Muscle of arm (tissue), 12 donors: ENCODE measurements around the gene ACSBG1. TPM values are rescaled to one million over a fixed set of nuclear protein-coding genes. Genes with fewer than 3 reads are reported as not detected.

Source experiments
- DNase-seq: peaks from one replicate; pipeline ENCODE4 v3.0.0-alpha.2; 2013
- polyA plus RNA-seq, 12 donors: library from polyadenylated mRNA; unstranded; fragments of 120-200 nt; gene quantifications; one replicate each; pipeline ENCODE4 v1.2.1, GENCODE V29; 2013; ENCODE audit not compliant: insufficient read length in 12 of 12

The ACSBG1 gene
- polyA plus RNA-seq, 12 donors = 0.15 to 0.64 (median 0.35) TPM; not detected in 2

DNA sequence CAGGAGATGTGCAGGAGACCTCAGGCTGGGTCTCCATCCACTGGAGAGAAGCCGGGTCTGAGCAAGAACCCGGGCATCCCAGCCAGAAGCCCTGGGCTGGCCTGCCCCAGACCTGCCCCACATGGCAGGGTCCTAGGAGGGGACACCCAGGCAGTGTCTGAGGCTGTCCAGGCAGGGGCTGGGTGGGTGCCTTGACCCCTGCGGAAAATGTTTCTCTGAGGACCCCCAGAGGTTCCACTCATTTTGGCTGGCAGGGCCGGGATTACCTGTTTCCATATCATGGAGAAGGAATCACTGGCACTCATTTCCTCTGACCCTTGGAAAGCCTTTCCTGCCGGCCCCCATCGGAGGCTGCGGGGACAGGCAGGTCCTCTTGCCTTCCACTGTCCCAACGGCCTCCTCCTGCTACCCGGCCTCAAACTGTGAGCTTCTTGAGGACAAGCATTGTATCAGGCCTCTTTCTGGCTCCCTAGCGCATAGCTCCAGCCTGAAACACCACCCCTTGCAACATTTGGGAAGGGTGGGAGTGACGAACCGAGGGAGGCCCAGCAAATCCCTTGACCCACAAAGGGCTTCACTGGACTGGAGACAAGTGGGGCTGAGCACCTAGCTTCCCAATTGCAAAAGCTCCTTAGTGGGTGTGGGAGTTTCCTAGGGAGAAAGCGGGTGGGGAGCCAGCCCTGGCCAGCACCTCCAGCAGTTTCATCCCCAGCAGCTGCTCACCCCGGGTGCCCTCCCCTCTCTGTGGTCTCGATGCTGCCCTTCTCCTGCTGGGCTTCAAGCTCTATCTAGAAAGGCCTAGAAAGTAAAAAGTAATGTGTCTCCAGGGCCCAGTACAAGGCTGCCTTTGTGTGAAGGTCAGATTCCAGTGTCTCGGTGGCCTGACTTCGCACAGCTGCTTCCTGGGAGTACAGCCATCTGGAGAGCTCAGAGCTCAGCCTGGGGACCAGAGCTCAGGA, 29.7 kb downstream of the ACSBG1 start:
- peak; percentile 30 for DNase-seq

DNA sequence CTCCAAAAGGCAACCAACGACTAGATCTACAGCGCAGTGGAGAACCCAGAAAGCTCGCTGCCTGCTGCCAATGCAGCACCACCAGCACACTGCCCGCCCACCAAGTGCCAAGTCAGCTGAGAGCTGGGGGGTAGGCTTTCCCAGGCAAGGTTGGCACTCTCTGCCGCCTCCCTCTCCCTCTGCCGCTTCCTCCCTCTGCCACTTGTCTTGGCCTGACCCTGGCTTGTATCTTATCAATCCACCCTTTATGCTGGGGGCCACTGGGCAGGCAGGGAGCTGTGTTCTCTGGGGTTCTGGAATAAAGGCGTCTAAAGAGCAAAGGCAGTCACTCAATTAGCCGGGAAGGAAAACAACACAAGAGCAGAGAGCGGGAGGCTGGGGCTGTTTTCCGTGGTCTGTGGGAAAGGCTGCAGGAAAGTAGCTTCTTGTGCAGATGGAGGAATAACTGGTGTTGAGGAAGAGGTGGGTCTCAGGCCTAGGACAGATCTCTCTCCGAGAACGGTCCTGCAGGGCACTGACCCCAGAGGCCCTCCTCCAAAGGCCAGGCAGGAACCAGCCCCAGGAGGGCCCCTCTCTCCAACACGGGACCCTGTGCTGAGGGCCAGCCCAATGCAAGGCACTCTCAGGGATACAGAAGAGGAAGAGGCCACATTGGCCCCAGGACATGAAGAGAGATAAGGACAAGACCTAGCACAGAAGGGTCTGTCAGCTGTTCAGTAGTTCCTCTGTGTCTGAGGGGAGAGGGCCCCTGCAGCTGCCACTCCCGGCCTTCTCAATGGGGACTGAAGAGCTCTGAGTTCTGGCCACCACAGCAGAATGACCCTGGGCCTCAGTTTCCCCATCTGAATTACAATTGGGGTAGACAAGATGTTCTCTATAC, 30.8 kb downstream of the ACSBG1 start:
- no peak for DNase-seq

DNA sequence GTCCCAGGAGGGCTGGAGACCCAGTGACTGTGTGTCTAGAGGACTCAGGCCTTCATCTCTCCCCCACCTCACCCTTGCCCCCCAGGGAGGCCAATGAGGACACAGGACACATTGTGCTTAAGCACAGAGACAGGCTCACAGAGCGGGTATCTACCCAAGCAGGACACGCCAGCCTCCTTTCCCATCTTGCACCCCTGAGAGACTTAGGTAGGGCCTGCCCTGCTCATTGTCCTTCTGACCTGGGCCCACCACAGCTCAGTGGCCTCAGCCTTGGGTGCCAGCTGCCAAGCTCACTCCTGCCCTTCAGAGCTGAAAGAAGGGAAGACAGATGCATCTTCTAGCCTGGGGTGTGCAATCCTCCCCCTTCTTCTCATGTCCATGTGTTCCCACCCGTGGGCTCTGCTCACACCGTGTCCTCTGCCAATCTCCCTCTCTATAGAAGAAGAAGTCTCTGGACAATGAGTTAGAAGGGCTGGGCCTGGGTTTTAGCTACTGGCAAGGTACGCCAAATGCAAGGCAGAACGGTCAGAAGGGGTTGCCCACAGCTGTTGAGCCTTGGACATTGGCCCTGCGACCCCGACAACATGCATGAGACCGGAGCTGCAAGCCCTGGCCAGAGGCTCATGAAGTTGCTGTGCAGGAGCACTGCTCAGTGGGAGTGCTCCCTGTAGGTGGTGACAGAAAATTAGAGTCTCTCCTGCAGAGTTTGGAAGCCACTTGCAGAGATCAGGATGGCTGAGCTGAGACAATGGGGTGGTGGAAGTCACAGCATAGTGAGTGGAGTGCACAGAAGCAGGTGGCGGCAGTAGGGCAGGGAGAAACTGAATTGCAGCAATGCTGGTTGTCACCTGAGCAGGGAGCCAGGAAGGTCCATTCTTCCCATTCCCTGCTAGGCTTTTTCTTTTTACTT, 32.8 kb downstream of the ACSBG1 start:
- no peak for DNase-seq

DNA sequence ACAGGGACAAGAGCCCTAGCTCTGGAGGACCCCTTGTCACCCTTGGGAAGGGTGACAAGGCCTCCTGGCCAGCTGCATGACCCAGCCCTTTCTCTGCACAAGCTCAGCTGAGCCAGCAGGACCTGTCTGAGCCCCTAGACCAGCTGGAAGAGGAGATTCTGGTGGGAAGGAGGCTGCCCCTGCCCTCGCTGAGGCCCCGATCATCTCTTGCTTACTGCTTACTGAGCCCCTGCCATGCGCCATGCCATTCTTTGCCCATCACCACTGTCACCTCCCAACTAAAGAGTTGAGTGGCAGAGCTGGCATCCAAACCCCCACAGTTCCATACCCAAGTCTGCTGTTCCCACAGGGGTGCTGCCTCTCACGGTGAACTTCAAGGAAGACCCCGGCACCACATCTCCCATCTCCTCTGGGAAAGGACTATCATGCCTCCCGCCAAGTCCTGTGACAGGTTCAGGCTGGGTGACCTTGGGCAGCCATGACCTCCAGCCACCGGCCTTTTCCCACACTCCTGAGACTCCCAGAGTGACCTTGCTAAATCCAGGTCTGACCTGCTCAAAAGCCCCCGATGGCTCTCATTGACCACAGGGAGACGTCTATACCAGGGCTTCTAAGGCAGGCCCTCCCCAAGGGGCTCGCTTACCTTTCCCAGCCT, 34.0 kb downstream of the ACSBG1 start:
- DNase-seq = no peak

DNA sequence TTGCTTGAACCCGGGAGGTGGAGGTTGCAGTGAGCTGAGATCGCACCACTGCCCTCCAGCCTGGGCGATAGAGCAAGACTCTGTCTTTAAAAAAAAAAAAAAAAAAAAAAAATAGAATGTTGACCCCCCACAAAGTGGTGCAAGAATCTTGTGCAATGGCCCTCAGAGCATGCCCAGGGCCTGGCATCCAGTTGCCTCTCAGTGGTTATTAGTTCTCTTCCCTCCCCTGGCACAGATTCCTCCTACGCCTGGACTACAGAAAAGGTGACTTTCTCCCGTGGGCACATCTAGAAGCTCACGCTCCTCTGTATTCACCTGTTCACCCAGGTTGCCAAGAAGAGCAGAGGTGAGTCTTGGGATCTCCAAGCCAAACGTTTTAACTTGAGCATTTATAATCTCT, 36.7 kb downstream of the ACSBG1 start:
- no peak for DNase-seq

DNA sequence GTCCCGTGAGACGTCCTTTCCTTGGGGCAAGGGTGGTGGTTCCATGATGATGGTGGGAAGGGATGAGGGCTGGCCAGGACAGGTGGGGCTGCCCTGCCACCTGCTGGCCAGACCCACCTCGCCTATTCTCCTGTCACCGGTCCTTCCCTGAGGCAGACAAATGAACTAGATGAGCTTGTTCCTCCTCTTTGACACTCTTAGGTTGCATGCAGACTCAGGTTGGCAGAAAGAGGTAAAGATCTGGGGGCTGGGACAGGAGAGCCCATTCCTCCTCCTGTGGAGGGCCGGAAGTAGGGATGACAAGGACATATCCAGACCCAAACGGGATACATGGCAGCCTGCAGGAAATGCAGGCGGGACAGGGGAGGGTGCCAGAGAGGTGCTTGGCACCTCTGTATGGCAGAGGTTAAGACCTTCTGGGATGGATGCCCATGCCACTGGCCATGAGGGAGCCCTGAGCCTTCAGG, 38.6 kb downstream of the ACSBG1 start:
- DNase-seq = no peak

DNA sequence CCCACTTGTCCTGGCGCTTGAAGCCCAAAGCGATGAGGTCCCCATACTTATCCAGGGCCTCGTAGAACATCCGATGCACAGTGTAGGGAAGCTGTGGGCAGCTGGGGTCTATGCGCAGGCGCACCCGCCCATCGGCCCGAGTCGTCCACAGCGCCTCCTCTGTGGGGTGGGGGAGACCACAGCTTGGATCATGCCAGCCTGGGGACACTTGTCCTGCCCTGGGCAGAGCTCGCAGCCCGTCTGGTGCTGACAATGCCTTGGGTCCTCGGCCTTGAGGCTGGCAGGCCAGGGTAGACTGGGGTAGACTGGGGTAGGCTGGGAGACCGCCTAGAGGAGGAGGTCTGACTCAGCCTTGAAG, 39.8 kb downstream of the ACSBG1 start:
- DNase-seq = no peak

DNA sequence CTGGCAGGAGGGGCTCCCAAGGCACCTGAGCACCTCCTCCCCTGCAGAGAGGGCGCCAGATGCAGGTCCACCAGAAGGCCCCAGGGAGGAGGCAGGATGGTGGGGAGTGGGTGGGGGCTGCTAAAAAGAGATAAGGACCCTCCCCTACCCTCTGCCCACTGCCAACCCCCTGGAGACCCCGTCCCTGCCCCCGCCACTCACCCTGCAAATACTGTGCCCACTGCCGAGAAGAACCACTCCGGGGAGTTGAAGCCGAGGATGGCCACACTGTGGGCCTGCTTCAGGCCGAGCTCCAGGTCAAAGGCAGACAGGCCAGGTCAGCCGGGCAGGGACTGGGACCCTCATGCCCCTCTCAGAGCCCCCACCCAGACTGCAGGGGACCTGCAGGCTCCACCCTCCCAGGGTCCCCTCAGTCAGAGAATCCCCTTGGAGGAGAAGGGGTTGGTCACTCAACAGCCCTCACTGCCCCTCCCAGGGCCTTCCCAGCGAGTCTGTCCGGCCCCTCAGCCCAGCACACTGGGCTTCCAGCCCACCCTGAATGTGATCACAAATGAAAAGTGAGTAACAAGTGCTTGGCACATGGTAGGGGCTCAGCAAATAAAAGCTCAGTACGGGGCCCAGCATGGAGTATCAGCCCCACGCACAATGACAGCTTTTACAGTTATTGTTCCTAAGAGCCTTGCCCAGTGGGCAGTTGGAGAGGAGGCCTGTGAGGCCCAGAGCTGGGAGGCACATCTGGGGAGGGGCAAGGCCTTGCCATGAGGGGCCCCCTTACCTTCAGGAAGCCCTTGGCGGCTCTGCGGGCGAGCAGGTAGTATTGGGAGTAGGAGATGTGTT, 40.4 kb downstream of the ACSBG1 start:
- no peak for DNase-seq

DNA sequence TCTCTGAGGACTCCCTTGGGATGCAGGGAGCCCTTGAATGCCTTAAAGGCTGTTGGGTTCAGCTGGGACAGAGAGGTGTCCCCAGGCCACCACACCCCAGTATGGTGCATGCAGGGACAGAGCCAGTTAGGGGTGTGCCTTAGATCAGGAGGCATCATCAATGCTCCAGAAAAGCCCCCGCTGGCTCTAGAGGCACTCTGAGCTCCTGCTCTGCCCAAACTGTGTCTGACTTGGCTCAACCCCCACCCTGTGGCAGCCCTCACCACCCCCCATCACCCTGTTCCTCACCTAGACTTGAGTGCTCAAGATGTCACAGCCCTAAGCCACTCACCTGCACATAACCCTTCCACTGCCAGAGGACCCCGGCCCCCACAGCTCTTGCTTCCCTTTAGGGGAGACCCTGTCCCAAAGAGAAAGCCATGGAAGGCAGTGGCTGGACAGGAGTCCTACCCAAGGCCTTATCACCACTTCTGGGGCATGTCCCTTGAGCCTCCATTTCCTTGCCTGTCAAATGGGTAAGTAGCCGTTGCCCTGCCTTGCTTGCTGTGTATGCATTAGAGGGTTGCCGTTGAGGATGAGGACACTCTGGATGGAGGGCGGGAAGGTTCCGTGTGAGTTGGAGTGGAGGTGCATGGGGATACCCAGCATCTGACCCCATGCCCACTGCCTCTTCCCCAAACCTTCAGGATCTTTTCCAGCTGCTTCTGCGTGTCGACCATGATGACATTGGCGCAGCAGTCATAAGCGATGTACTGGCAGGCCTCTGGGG, 41.4 kb downstream of the ACSBG1 start:
- no peak for DNase-seq

DNA sequence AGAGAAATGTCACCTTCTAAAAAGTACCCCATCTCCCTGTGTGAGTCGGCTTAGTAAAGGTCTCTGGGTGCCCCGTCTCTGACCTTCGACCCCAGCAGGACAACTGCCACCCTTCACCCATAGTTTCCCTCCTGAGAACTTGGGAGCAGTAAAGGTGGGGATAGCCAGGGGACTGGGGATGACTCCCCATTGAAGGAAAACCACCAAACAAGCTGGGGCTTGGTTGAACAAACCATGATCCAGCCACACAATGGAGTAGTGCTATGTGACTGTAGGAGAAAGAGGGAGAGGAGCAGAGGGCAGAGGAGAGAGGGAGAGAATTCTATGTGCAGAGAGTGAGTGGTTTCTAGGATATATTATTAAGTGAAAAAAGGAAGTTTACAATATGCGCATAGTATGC, 51.5 kb downstream of the ACSBG1 start:
- no peak for DNase-seq

DNA sequence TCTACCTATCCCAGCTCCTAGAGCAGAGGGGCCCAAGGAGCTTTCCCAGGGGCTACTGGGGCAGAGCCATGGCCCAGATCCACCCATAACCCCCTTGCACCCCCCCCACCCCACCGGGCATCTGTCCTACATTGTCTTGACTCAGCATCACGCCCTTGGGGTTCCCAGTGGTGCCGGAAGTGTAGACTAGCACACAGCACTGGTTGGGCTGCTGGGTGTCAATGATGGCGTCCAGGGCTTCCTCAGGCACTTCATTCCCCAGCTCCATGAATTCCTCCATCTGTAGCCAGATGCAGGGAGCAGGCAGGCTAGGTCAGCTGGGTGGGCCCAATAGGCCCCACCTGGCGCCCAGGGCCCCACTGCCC, 52.0 kb downstream of the ACSBG1 start:
- DNase-seq = no peak

DNA sequence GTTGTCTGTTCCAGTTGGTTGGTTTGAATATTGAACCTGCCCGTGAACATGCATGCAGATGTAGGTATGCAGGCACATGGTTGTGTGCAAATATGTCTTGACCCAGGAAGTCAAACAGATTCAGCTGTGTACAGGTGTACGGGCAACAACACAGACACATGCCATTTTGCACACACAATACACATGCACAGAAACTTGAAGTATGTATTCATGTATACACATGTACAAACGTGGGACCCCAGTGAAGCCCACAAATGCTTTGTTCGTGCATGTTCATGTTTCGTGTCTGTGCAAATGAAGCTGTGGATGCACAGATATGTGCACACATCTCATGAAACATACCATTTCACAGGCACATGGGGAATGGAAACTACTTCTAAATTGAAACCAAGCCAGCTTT, 54.5 kb downstream of the ACSBG1 start:
- no peak for DNase-seq

DNA sequence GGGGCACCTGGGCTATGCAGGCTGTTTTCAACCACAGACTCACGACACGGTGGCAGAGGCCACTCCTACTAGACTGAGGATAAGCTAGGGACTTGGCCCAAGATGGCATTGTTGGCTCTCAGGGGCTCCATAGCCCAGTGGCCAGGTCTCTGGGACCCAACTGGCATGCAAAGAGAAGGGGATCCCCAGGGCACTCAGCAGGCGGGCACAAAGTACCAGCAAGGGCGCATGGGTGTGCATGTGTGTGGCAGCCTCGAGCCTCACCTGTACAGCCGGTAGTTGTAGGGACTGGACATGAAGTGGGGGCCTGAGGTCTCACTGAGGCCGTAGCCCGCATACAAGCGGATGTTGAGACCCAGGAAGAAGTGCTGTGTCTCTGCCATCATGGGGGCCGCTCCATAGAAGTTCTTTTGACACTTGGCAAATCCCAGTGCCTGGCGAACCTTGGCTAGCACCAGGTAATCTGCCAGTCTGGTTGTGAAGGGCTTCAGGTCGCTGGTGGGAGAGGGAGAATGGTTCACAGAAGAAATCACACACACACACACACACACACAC, 55.0 kb downstream of the ACSBG1 start:
- no peak for DNase-seq

DNA sequence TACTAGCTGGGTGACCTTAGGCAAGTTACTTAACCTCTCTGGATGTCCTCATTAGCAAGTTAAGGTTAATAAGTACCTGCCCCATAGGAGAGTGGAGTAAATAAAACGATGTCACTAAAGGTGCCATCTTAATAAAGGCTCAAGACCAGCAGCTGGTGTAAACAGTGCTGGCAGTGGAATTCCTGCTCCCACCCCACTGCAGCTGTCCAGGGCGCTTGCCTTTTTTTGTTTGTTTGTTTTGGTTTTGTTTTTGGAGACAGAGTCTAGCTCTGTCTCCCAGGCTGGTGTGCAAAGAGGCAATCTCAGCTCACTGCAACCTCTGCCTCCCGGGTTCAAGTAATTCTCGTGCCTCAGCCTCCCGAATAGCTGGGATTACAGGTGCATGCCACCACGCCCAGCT, 56.3 kb downstream of the ACSBG1 start:
- DNase-seq = no peak

DNA sequence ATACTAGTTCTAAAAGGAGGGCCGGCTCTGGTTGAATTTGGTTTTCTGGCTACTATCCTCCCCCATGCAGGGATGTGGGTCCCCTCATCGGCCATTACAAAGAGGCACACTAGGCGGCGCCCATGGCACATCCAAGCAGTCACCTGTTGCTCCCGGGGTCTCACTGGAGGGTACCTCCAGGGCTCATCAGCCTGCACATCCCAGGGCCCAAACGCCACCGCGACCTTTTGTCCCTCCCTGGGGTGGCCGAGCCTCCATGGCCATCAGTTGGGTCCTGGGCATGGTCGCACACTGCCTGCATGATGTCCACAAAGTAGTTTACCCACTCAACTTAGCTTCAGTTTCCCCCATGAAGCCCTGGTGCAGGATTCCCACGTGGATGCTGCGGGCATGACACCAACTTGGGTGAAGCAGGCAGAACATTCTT, 56.9 kb downstream of the ACSBG1 start:
- DNase-seq = peak; percentile 13

DNA sequence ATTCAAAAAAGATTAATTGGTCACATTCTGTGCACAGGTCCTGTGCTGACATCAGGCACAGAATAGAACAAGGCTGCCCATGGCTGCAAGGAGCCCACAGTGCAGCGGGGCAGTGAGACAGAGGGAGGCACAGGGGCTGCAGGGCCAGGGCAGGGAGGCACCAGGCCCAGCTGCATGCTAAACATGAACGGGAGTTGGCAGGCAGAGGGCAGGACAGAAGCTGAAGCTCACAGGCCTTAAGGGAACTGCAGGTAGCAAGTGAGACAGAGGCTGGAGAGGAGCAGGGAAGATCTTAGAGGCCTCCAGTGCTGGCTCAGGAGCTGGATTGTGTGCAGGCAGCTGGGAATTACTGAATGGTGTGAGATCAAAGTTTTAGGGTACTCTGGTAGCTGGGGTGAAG, 59.0 kb downstream of the ACSBG1 start:
- no peak for DNase-seq

DNA sequence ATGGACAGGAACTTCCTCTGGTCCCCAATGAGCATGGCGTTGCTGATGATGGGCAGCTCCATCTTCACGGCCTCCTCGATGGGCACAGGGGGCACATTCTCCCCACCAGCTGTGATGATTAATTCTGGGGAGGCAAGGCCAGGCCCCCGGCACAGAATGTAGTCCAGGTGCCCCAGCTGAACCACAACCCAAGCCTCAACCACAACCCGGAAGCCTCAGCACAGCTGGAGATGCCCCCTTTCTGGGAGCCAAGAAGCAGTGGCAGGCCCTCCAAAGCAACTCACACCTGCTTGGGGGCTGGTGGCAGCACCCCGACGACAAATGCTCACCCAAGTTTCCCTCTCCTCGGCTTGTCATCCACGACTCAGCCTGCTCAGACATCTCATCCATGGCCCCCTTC, 60.0 kb downstream of the ACSBG1 start:
- DNase-seq = no peak

DNA sequence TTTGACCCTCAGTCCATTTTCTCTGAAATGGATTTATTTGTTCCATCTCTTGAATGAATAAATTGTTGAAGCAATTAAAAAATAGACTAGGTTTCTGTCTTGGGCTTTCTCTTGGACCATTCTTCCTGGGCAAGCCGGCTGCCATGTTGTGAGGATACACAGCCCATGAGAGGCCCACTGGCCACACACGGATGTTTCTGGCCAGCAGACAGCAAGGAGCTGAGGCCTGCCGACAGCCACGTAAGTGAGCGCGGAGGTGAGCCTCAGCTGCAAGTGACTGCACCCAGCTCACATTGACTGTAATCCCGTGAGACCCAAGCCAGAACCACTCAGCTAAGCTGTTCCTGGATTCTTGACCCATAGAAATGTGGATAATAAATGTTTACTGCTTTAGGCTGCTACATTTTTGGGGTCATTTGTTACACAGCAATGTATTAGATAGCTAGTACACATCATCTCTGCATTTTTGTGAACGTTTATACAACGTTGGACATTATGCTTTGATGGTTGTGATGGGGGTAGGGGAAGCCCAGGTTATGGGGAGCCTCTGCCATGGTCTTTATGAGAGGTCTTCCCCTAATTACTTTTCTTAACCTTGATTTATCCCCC, 62.4 kb downstream of the ACSBG1 start:
- no peak for DNase-seq
